Stimulated activated CD4-positive, alpha-beta T cell treated with anti-CD3 and anti-CD28 coated beads, TNF-alpha, amount 100 ng/mL, for 48 hours (primary cell): ENCODE data around the gene OSCP1.
"Not testable (repeated sequence)": the region's sequence is repeated elsewhere in the genome, so short reads cannot be mapped to it uniquely, and the experiment has no call there.

Source experiments
- DNase-seq, 3 donors: peaks; one replicate each; pipeline ENCODE4 v3.0.0-alpha.2; 2020; ENCODE audit warnings: low read depth in 3 of 3

The OSCP1 gene

DNA sequence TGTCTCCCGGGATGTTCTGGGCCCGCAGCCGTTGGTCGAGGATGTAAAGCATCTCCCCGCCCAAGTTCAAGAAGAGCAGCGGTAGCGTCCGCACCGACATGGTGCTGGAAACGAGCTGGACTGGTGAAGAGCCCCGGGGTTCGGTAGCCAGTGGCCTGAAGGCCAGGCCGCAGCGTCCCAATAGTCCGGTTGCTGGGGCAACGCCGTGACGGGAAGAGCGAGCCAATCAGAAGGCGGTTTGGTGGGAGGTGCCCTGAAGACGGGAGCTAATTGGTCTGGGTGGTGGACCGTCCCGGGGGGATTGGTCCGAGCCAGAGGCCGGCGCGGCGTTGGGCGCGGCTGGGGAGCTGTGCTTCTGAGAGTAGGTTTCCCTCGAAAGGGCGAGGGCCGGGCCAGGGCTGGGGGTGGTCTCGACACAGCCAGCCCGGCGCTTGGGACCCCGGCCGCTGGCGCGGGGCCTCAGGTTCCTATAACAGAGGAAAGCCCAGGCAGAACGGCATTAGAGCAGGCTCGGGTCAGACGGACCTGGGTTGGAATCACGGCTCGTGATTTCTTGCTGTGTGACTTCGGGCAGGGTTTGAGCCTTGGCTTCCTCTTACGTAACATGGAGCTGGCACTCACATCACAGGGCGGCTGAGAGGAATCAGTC, at the start of gene OSCP1:
Gene OSCP1 (minus strand): TSS at position 182 of the 649 bp plus-strand sequence. CDS start 82 bp downstream, at position 100.
- DNase-seq: peak; percentile 71 to 78 (median 72)

DNA sequence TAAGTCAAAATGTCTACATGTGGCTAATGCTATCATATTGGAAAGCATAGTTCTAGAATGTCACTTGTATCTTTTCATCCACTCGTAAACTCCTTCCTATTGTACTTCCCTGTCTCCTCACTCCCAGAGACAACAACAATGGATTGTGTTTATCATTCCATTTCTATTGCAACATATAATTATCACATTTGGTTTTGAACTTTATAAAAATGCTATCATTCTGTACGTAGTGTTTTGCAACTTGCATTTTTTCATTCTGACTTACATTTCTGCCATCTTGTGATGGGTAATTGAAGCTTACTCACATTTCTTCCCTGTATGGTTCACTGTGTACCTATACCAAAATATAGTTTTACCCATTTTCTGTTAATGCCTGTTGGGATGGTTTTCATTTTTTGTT, 47.0 kb upstream of the OSCP1 start:
- DNase-seq: no peak

- no peak for DNase-seq
These were observed 44.7 kb upstream of the OSCP1 start for GRCh38 chr1:36494971-36495370.

- no peak for DNase-seq
These were observed 43.3 kb upstream of the OSCP1 start for GRCh38 chr1:36493524-36493923.

GRCh38 chr1:36492491-36492890, 42.2 kb upstream of the OSCP1 start:
- DNase-seq: no peak

DNA sequence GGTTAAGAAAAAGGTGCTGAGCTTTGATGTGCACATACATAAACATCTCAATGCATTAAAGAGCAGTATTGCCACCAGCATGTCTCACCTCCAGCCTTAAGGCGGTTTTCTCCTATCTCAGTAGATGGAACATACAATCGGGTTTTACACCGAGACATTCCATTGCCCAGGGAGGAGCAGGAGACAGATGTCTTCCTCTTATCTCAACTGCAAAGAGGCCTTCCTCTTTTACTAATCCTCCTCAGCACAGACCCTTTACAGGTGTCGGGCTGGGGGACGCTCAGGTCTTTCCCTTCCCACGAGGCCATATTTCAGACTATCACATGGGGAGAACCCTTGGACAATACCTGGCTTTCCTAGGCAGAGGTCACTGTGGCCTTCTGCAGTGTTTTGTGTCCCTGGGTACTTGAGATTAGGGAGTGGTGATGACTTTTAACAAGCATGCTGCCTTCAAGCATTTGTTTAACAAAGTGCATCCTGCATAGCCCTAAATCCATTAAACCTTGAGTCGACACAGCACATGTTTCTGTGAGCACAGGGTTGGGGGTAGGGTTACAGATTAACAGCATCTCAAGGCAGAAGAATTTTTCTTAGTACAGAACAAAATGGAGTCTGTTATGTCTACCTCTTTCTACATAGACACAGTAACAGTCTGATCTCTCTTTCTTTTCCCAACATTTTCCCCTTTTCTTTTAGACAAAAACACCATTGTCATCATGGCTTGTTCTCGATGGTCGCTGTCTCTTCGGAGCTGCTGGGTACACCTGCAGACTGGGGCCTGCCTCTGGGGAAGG, 39.2 kb upstream of the OSCP1 start:
- not testable (repeated sequence) for DNase-seq

GRCh38 chr1:36487906-36488305, 37.7 kb upstream of the OSCP1 start:
- DNase-seq: no peak

GRCh38 chr1:36487336-36487725, 37.1 kb upstream of the OSCP1 start:
- DNase-seq: not testable (repeated sequence)

DNA sequence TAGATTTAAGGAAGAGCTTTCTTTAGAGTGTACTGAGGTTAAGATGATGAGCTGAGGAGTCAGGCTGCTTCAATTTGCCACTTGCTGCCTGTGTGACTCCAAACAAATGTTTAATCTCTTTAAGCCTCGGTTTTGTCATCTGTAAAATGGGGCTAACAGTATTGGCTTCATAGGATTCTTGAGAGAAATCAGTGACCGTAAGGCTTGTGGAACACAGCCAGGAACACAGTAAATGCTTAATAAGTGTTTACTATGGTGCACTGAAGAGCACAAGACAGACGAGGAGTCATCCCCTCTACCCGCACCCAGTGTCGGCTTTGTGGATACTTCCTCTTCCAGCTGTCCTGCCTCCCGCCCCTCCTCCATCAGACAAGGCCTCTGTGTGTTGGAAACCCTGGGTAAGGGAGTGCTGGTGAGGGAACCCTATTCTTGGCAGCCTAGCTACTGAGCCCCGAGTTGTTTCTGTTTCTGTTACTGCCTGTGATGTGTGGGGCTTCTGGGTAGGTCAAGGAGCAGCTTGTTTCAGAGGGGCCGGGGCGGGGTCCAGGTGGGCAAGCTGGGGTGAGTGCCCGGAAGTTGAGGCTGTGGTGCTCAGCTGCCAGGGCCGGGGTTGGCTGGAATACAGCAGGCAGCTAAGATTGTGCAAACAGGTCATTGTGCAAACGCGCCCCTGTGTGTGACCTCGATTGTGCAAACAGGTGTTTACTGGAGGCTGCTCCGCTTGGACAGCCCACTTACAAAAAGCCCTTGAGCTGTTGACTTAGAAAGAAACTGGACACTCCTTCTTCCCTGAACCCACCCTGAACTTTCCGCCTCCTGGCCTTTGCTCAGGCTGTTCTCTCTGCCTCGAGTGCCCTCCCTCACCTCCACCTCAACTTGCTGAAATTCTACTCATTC, 36.4 kb upstream of the OSCP1 start:
- no peak for DNase-seq

DNA sequence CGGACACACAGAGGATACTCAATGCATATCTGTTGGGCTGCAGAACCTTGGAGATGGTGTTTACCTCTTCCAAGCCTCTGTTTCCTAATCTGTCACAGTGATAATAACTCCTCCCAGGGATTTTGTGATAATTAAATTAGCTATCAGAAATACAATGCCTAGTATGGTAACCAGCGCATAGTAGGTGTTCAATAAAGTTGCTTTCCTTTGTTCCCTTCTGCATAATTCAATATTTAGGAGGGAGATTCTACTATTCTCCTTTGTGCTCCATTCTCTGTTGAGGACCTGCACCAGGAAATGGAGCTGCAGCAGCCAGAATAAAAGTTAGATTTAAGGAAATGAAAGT, 35.8 kb upstream of the OSCP1 start:
- no peak for DNase-seq

DNA sequence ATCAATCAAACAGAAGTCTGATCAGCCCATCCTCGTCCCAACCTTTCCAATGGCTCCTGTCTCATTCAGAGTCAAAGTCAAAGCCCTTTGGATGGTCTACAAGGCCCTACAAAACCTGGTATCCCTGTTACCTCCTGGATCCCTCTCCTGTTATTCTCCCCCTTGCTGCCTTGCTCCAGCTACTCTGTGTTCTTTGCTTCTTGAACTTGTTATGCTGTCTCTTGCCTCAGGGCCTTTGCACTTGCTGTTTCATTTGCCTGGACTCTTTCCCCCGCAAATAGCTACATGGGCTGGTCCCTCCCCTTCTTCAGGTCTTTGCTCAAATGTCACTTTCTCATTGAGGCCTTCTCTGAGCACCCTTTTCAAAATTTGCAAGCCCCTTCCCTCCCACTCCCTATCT, 33.8 kb upstream of the OSCP1 start:
- DNase-seq: no peak

GRCh38 chr1:36482724-36483388, 32.6 kb upstream of the OSCP1 start, which contains the start of gene CSF3R:
Gene CSF3R, minus strand, starts transcription at chr1:36482913. Its CDS starts 3,417 bp downstream, at chr1:36479496.
- no peak for DNase-seq

DNA sequence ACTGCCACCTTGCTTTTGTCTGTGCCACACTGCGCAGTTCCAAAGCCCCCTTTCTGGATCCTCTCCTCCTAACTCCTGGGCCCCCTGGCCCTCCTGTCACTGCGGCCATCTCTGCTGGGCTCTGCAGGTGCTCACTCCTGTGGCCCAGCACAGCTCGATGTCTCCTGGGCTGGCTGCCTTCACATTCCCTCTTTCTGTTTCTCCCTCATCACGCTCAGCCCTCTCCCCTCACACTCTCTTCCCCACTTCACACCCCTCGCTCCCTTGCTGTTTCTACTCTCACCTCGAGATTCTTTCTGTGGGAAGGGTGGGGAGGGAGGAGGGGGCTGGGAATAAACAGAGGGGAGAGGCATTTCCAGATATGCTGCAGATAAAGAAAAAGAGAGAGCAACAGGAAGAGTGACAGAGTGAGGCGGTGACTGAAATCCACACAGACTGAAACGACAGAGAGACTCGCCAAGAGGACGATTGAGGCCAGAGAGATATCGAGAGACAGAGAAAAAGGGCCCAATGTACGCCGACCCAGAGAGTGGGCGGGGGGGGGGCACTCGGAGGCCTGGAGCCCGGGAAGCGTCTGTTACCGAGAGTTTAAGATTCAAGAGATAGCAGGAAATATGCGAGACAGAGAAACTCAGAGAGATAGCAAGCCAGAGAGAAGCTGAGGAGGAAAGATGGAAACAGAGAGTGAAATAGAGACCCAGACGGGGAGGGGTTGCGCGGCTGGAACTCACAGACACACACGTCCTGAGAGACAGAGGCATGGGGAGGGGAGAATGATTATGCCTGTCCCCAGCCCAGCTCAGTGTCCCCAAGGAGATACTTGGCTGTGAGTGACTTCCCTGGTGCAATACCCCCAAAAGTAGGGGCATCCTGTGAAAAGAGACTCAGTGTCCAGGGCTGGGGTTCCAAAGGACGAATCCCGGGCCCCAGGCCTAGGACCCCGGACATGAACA, 31.8 kb upstream of the OSCP1 start:
- no peak for DNase-seq

- no peak for DNase-seq
These were observed 30.8 kb upstream of the OSCP1 start for GRCh38 chr1:36481091-36481490.

DNA sequence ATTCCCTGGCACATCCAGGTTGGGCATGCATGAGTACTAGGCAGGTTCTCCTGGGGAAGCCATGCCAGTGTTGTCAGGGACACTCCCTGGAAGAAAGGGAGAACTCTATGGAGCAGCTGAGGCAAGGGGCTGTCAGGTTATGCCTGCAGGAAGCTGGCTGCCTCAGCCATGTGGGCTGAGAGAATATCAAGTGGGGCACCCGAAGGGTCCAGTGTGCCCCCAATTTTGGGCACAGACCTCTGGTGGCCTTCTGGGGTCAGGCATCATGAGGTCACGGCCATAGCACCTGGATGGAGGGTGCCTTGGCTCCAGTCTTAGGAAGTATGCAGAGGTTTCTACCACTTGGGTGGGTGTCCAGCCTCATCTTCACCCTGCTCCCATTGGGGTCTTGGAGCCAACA, 29.9 kb upstream of the OSCP1 start:
- DNase-seq: no peak

- DNase-seq: no peak
These were observed 29.3 kb upstream of the OSCP1 start for GRCh38 chr1:36479505-36480051.

GRCh38 chr1:36477615-36478014, 27.4 kb upstream of the OSCP1 start:
- not testable (repeated sequence) for DNase-seq

DNA sequence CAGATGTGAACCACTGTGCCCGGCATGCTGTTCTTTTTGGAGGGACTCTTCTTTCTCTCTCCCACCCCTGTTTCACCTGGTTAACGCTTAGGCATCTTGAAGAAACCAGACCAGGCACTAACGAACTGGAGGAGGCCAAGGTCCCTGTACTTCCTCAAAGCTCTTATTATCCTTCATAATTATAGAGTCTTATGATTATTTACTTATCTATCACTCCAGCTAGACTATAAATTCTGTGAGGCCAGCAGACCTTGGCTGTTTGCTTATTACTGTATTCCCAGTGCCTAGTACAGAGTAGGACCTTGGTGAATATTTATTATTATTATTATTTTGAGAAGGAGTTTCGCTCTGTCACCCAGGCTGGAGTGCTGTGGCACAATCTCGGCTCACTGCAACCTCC, 26.7 kb upstream of the OSCP1 start:
- no peak for DNase-seq

DNA sequence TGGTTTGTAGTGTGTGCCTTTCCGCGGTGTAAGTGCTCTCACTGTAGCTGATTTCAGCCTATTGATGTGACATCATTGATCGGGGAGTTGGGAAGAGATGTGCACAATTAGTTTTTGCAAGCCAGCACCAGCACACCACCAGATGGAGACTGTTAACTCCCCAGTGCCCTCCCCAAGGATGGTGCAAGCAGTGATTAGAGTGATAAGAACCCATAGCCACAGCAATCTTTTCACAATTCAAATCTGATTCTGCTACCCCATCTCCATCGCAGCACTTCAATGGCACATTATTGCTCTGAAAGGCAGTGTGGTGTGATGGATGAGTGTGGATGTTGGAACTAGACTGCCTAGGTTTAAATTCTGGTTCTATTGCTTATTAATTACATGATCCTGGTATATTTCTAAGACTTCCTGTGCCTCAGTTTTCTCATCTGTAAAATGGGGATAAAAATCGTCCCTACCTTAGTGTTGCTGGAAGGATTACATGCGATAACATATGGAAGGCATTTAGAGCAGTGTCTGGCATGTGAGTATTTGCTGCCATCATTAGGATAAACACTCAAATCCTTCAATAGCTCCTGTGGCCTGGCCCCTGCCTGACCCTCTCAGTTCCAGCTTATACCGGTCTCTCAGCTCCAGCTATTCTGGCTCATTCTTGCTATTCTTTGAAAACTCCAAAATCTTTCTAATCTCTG, 25.8 kb upstream of the OSCP1 start:
- no peak for DNase-seq

DNA sequence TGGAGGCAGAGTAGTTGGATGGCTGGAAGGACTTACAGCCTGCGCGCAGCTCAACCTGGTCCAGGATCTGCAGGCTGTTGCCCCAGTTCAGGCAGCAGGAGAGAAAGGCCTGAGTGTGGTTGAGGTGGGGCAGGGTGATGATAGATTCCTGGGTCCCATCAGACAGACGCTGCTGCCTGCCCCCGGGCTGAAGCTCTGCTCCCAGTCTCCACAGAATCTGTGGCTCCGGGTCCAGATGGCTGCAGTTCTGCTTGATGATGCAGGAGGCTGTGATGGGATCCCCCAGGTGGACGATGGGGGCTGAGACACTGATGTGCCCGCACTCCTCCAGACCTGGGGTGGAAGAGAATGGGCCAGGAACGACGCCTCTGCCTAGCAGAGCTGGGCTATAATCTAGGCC, 25.1 kb upstream of the OSCP1 start:
- DNase-seq: no peak
